Choroid plexus epithelial cell (primary cell): Measurements from ENCODE around the gene FAM163B.
"Not testable (repeated sequence)": the region's sequence is repeated elsewhere in the genome, so short reads cannot be mapped to it uniquely, and the experiment has no call there.

ENCODE experiments used
- DNase-seq: peaks from one replicate; pipeline ENCODE4 v3.0.0-alpha.2; 2010; ENCODE audit warnings: low read depth
- H3K4me3 ChIP-seq: 2 replicates; pipeline ENCODE4 v1.5.1; 2011; ENCODE audit warnings: low read depth, mild to moderate bottlenecking, control low read depth, low read length, moderate library complexity
- CTCF ChIP-seq: conservative IDR thresholded peaks from 2 replicates; pipeline ENCODE4 v1.5.1; 2011; ENCODE audit warnings: low read depth, mild to moderate bottlenecking, control low read depth, inconsistent platforms, low read length, moderate library complexity

The FAM163B gene

GRCh38 chr9:133628766-133629165, 19.6 kb upstream of the FAM163B start:
- TF ChIP-seq CTCF: no peak
- DNase-seq: no peak
- no peak overlapping the region for H3K4me3 ChIP-seq

- no peak for TF ChIP-seq CTCF
- no peak for DNase-seq
- H3K4me3 ChIP-seq: no peak overlapping the region
Measured at GRCh38 chr9:133627341-133627740, 18.2 kb upstream of the FAM163B start.

GRCh38 chr9:133626008-133626407, 16.8 kb upstream of the FAM163B start:
- DNase-seq, H3K4me3 ChIP-seq: not testable (repeated sequence)

- no peak for DNase-seq
- TF ChIP-seq CTCF: no peak
Measured at GRCh38 chr9:133622555-133622954, 13.4 kb upstream of the FAM163B start.

GRCh38 chr9:133621725-133622267, 12.6 kb upstream of the FAM163B start:
- no peak for DNase-seq
- H3K4me3 ChIP-seq: no peak overlapping the region
- TF ChIP-seq CTCF: no peak

More at GRCh38 chr9:133622555-133622954, 13.4 kb upstream of the FAM163B start:
- H3K4me3 ChIP-seq: no peak overlapping the region

GRCh38 chr9:133619791-133620190, 10.6 kb upstream of the FAM163B start:
- no peak for TF ChIP-seq CTCF
- DNase-seq: peak; percentile 2
- H3K4me3 ChIP-seq: no peak overlapping the region

GRCh38 chr9:133618726-133619125, 9.5 kb upstream of the FAM163B start:
- no peak for TF ChIP-seq CTCF
- no peak for DNase-seq
- no peak overlapping the region for H3K4me3 ChIP-seq
